GM12865 (cell line): ENCODE data around the gene RHEB.

ENCODE experiments used
- DNase-seq: peaks from one replicate; pipeline ENCODE4 v3.0.0; 2010; ENCODE audit warnings: low read depth
- H3K4me3 ChIP-seq: 2 replicates; pipeline ENCODE4 v1.5.1; 2011; ENCODE audit warnings: mild to moderate bottlenecking, low read depth, low read length, control low read depth
- TF ChIP-seq, protein P1 (sequence below): IDR thresholded peaks from 2 replicates; pipeline ENCODE4 v1.5.1; 2011; ENCODE audit warnings: low read length, control low read depth, low read depth, inconsistent platforms; ENCODE audit not compliant: insufficient read depth; ENCODE audit errors: missing control alignments

RHEB gene

DNA sequence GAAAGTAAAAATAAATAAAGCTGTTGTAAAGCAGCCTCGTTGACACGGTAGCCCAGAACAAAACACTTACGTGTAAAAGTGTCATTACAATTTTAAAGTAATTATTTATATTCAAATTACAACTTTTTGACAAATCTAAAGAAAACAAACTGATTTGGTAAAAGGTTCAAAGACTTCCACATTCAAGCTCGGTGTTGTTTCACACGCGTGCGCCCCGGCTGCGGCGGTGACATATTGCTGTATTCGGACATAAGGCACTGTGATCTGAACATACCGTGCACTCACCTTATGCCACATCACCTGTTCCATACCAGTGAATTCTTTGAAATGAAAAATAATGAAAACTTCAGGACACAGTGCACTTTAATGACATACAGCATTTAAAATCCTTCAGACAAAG lies 36.9 kb upstream of the RHEB start:
- H3K4me3 ChIP-seq, result no peak overlapping the region
- TF ChIP-seq, protein P1, sequence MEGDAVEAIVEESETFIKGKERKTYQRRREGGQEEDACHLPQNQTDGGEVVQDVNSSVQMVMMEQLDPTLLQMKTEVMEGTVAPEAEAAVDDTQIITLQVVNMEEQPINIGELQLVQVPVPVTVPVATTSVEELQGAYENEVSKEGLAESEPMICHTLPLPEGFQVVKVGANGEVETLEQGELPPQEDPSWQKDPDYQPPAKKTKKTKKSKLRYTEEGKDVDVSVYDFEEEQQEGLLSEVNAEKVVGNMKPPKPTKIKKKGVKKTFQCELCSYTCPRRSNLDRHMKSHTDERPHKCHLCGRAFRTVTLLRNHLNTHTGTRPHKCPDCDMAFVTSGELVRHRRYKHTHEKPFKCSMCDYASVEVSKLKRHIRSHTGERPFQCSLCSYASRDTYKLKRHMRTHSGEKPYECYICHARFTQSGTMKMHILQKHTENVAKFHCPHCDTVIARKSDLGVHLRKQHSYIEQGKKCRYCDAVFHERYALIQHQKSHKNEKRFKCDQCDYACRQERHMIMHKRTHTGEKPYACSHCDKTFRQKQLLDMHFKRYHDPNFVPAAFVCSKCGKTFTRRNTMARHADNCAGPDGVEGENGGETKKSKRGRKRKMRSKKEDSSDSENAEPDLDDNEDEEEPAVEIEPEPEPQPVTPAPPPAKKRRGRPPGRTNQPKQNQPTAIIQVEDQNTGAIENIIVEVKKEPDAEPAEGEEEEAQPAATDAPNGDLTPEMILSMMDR, result no peak

DNA sequence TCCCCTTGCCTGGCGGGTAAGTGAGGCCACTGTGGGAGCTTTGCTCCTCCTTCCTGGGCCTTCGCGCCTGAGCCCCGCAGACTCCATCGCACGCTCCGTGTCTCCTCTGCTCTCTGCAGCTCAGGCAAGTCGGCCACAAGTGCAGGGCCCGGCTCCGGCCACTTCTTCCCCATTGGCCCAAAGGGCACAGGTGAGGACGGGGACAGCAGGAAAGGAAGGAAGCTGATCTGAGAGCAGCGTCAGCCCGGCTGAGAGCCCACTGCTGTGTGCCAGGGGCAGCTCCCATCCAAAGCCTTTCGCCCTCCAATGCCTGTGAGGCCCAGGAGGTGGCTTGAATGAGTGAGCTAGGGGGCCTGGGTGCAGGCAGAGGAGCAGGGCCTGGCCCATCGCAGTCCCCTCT lies 33.7 kb upstream of the RHEB start:
- H3K4me3 ChIP-seq, result no peak overlapping the region
- no peak for DNase-seq
- TF ChIP-seq, protein P1, result no peak

More for the DNA sequence above, 36.9 kb upstream of the RHEB start:
- no peak for DNase-seq

DNA sequence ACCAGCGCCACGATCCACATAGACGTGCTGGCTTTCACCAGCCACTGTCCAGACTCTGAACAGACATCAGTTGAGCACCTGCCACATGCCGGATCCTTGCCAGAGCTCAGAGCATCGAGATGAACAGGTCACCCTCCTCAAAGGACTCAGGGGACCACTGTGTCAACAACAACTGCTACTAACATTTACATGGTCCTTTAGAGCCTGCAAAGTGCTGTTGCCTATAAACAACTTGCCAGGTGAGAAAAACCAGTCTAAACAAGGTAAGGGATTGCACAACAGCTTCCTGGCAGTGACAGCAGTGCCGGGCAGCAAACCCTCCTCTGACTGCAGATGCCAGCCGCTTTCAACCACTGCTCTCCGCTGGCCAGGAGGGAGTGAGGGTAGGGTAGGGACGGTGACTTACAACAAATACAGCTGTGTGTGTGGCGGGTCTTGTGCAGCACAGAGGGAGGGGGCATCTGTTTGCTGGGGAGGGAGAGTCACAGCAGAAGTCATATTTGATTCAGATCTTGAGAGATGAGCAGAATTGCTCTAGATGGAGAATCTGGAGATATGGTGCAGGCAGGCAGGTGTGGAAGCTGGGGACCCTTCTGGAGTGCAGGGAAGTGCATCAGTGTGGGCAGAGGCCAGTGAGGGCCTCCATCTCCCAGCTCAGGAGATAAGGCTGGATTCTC lies 32.8 kb upstream of the RHEB start:
- no peak for DNase-seq
- no peak overlapping the region for H3K4me3 ChIP-seq
- TF ChIP-seq, protein P1, result no peak

DNA sequence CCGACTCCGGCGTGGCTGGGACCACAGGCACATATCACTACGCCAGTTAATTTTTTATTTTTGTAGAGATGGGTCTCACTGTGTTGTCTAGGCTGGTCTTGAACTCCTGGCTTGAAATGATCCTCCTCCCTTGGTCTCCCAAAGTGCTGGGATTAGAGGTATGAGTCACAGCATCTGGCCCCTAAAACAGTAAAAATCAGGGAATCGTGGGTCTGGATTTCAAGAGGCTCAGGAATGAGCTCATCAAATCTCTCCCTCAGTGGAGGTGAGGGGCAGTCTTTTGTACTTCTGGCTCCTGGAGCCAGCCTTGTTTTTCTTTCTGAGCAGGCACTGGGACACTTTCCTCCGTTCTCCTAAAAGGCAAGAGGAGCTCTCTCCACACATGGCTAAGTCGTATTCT lies 32.1 kb upstream of the RHEB start:
- no peak overlapping the region for H3K4me3 ChIP-seq
- TF ChIP-seq, protein P1, result no peak
- DNase-seq, result no peak

DNA sequence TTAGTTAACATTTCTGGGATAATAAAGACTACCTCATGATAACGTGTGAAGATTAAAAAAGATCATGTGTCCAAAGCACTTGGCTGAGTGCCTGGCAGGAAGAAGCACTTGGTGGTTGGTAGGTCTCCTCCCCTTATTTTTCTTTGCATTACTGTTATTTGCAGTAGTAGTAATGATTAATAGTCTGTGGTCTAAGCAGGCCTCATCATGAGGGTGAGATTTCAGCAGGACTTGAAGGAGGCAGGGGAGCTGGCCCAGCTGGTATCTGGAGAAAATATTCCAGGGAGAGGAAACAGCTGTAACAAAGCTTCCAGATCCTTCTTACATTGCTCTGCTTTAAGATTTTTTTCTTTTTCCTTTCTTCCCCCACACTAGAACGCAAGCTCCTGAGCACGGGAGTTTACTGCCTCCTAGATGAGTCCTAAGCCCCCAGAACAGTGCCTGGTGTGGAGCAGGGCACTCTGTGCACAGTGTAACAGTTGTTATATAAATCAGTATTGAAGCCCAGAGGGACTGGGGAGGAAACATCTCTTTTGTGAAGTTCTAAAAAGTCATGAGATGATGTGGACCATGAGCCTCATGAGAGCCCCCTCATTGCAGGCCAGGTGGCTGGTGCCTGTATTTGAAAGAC lies 31.1 kb upstream of the RHEB start:
- no peak overlapping the region for H3K4me3 ChIP-seq
- no peak for DNase-seq
- TF ChIP-seq, protein P1, result no peak

DNA sequence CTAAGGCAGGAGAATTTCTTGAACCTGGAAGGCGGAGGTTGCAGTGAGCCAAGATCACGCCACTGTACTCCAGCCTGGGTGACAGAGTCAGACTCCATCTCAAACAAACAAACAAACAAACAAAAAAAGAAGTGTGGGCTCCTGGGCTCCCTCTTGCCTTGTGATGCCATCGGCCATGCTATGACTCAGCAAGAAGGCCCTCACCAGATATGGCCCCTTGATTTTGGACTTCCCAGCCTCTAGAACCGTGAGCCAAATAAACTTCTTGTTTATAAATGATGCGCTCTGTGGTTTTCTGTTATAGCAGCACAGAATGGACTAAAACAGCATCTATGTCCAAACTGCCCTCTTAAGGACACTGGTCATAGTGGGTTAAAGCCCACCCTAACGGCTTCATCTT lies 29.9 kb upstream of the RHEB start:
- no peak overlapping the region for H3K4me3 ChIP-seq
- no peak for DNase-seq
- TF ChIP-seq, protein P1, result no peak

DNA sequence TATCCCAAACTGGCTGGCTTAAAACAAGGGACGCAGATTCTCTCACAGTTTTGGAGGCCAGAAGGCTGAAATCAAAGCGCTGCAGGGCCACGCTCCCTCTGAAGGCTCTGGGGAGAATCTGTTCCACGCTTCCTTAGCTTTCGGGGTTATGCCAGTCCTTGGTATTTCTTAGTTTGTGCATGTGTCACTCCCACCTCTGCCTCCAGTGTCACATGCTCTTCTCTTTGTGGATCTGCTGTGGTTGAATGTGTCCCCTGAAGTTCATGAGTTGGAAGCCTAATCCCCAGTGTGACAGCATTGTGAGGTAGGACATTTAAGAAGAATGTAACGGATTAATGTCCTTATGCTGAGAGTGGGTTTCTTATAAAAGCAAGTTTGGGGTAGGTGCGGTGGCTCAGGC lies 29.4 kb upstream of the RHEB start:
- no peak overlapping the region for H3K4me3 ChIP-seq

More for the DNA sequence above, 29.4 kb upstream of the RHEB start:
- no peak for DNase-seq
- TF ChIP-seq, protein P1, result no peak
